ENCODE results near the gene SLC15A3. TPM values are rescaled to one million over a fixed set of nuclear protein-coding genes. Genes with fewer than 3 reads are reported as not detected.

SLC15A3 gene
- total RNA-seq, 2 donors from 2014 or later: 3.3 to 19.4 TPM

DNA sequence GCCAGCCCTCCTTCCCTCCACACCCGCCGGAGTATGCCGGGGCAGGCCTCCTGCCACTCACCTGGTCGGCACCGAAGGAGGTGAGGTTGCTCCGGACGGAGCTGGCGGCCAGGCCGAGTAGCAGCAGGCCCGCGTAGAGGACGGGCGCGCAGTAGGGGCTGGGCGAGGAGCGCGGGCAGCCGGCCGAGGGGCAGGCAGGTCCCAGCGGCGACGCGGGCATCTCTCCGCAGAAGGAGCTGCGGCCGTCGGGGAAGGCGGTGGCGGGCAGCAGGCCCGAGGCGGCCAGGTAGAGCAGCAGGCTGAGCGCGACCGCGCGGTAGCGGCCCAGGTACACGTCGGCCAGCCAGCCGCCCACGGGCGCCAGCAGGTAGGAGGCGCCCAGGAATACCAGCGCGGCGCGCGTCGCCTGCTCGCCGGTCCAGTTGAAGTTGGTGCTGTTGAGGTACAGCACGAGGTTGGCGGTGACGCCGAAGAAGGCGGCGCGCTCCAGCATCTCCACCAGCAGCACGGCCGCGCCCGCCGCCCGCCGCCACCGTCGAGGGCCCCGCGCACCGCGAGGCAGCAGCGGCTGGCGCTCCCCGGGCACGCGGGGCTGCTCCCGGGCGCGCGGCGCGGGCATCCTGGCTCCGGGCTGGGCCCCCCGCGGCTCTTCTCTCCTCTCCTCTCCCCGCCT, 907 bp downstream of the SLC15A3 start:
- Histone ChIP-seq H3K9me3 (no peaks in the 10 kb centered on the region), H3K4me1 (replicated peaks) (no peaks in the 10 kb centered on the region), H3K36me3 (no peaks in the 10 kb centered on the region), H3K4me3 (peak overlapping the region; percentile 25), H3K27me3 (replicated peaks; ENCODE audit: insufficient read depth) (no peaks in the 10 kb centered on the region), H3K27ac (peak overlapping the region in 1 of 2 donors; percentile 27)
- WGBS: 13% methylated on average over 65 of the region's 86 CpGs
- intact Hi-C loops (cut with DNase I): no loop called here
- DNase-seq (ENCODE audit: low spot score): no peak
- no peak for TF ChIP-seq POLR2A (IDR thresholded peaks at IDR 0.05)
- TF ChIP-seq, protein P1, sequence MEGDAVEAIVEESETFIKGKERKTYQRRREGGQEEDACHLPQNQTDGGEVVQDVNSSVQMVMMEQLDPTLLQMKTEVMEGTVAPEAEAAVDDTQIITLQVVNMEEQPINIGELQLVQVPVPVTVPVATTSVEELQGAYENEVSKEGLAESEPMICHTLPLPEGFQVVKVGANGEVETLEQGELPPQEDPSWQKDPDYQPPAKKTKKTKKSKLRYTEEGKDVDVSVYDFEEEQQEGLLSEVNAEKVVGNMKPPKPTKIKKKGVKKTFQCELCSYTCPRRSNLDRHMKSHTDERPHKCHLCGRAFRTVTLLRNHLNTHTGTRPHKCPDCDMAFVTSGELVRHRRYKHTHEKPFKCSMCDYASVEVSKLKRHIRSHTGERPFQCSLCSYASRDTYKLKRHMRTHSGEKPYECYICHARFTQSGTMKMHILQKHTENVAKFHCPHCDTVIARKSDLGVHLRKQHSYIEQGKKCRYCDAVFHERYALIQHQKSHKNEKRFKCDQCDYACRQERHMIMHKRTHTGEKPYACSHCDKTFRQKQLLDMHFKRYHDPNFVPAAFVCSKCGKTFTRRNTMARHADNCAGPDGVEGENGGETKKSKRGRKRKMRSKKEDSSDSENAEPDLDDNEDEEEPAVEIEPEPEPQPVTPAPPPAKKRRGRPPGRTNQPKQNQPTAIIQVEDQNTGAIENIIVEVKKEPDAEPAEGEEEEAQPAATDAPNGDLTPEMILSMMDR (IDR thresholded peaks at IDR 0.05): no peak
- TF ChIP-seq POLR2AphosphoS5 (IDR thresholded peaks at IDR 0.05): no peak

DNA sequence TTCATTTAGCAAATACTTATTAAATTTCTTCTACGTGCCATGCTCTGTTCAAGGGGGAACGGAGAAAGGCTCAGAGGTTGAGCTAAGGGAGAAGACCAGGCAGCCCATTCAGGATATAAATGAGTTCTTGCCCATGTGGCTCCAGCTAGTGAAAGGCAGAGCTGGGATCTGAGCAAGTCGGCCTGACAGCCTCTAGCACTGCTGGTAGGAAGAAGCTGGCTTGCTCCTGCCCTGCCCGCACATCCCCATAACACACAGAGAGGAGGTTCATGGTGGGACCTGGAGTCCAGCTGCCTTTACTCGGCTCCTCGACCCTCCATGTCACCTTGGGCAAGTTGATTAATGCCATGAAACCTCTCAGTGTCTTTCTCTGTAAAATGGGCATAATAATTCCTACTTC, 2.0 kb downstream of the SLC15A3 start:
- no peaks in the 10 kb centered on the region for H3K36me3 ChIP-seq
- H3K27ac ChIP-seq: no peak overlapping the region
- intact Hi-C loops (cut with DNase I): no loop called here
- no peaks in the 10 kb centered on the region for H3K4me1 ChIP-seq (replicated peaks)
- WGBS: 83% methylated on average over 6 of the region's 6 CpGs
- H3K27me3 ChIP-seq (replicated peaks; ENCODE audit: insufficient read depth): no peaks in the 10 kb centered on the region
- no peak overlapping the region for H3K4me3 ChIP-seq
- TF ChIP-seq, protein P1 (IDR thresholded peaks at IDR 0.05): no peak
- TF ChIP-seq POLR2A (IDR thresholded peaks at IDR 0.05) (no peak), POLR2AphosphoS5 (IDR thresholded peaks at IDR 0.05) (no peak)
- no peaks in the 10 kb centered on the region for H3K9me3 ChIP-seq
- no peak for DNase-seq (ENCODE audit: low spot score)

DNA sequence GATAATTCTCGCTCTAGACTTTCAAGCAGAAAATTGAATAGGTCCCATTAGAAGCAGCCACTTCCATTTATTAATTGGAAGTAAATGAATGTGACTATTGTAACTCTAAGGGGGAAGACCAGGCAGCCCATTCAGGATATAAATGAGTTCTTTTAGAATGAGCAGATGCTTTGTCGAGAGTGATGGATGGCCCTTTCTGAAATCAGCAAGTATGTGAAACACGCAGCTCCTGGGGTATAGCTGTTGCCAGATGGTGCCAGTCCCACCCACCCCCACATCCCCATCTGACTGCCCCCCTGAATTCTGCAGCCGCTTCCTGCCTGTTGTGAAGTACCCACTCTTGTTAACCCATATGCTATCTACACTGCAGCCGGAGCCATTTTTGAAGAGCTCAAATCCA, 3.7 kb downstream of the SLC15A3 start:
- no peak overlapping the region for H3K4me3 ChIP-seq
- TF ChIP-seq POLR2A (IDR thresholded peaks at IDR 0.05) (no peak), POLR2AphosphoS5 (IDR thresholded peaks at IDR 0.05) (no peak)
- TF ChIP-seq, protein P1 (IDR thresholded peaks at IDR 0.05): no peak
- H3K27me3 ChIP-seq (replicated peaks; ENCODE audit: insufficient read depth): no peaks in the 10 kb centered on the region
- no peaks in the 10 kb centered on the region for H3K4me1 ChIP-seq (replicated peaks)
- H3K9me3 ChIP-seq: no peaks in the 10 kb centered on the region
- H3K36me3 ChIP-seq: no peaks in the 10 kb centered on the region
- intact Hi-C loops (cut with DNase I): no loop called here
- no peak for DNase-seq (ENCODE audit: low spot score)
- 84% methylated on average over 5 of the region's 5 CpGs for WGBS
- H3K27ac ChIP-seq: no peak overlapping the region

DNA sequence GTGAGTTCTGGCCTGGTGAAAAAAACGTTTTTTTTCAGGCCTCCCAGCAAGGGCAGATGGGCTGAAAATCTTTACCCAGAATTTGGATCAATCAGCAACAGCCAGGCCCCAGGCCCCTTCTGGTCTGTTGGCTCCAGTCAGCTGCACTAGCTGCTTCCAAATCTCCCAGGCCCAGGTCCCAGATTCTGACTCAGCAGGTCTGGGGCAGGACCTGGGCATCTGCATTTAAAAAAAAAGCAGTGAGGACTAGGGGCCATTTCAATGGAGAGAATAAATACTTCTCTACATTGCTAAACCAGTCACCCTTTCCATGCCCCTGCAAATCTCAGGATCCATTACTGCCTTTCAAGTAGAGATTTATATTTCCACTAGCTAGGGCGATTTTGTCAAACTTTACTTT, 4.3 kb downstream of the SLC15A3 start:
- Histone ChIP-seq H3K4me3 (no peak overlapping the region), H3K36me3 (no peaks in the 10 kb centered on the region), H3K4me1 (replicated peaks) (no peaks in the 10 kb centered on the region), H3K27me3 (replicated peaks; ENCODE audit: insufficient read depth) (no peaks in the 10 kb centered on the region), H3K9me3 (no peaks in the 10 kb centered on the region), H3K27ac (no peak overlapping the region)
- intact Hi-C loops (cut with DNase I): no loop called here
- 46% methylated on average over 2 of the region's 2 CpGs for WGBS
- TF ChIP-seq, protein P1 (IDR thresholded peaks at IDR 0.05): no peak
- no peak for TF ChIP-seq POLR2AphosphoS5 (IDR thresholded peaks at IDR 0.05)
- no peak for TF ChIP-seq POLR2A (IDR thresholded peaks at IDR 0.05)
- DNase-seq (ENCODE audit: low spot score): no peak

DNA sequence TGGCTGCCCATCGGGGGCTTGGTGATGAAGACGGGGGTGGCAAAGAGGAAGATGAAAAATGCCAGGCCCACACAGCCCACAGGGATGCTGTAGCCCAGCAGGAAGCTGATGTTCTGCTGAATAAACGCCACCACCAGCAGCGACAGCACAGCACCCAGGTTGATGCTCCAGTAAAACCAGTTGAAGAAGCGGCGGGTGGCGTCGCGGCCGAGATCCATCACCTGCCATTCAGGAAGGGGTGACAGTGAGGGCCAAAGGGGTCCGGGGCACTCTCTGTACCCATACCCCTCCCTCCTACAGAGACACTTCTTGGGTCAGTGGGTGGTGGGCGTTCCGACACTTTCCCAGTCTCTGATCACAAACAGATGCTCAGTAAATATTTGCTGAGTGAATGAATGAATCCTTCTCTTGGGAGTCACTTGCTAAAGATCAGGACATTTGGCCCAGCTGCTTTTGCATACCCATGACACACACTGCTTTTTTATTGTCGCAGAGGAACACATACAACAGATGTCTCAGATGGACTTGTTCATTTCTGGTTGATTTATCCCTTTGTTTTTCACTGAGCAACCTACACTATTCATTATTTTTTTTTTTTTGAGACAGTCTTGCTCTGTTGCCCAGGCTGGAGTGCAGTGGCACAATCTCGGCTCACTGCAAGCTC, 5.2 kb downstream of the SLC15A3 start:
- 73% methylated on average over 15 of the region's 15 CpGs for WGBS
- no peaks in the 10 kb centered on the region for H3K4me1 ChIP-seq (replicated peaks)

More for the DNA sequence above, 5.2 kb downstream of the SLC15A3 start:
- Histone ChIP-seq H3K4me3 (no peak overlapping the region), H3K27ac (no peak overlapping the region), H3K9me3 (no peaks in the 10 kb centered on the region), H3K27me3 (replicated peaks; ENCODE audit: insufficient read depth) (no peaks in the 10 kb centered on the region), H3K36me3 (no peaks in the 10 kb centered on the region)
- intact Hi-C loops (cut with DNase I): no loop called here
- TF ChIP-seq POLR2A (IDR thresholded peaks at IDR 0.05): no peak
- TF ChIP-seq, protein P1 (IDR thresholded peaks at IDR 0.05): no peak
- DNase-seq (ENCODE audit: low spot score): no peak

Measured in prostate gland (tissue), 2 donors.